ENCODE data around the gene MLST8. TPM values are rescaled to one million over a fixed set of nuclear protein-coding genes. Genes with fewer than 3 reads are reported as not detected.
A peak's percentile ranks its signal among the peaks of the same experiment; 100 is the strongest.

The MLST8 gene
- total RNA-seq, 1 donor from 2014 or later = 23.7 TPM

DNA sequence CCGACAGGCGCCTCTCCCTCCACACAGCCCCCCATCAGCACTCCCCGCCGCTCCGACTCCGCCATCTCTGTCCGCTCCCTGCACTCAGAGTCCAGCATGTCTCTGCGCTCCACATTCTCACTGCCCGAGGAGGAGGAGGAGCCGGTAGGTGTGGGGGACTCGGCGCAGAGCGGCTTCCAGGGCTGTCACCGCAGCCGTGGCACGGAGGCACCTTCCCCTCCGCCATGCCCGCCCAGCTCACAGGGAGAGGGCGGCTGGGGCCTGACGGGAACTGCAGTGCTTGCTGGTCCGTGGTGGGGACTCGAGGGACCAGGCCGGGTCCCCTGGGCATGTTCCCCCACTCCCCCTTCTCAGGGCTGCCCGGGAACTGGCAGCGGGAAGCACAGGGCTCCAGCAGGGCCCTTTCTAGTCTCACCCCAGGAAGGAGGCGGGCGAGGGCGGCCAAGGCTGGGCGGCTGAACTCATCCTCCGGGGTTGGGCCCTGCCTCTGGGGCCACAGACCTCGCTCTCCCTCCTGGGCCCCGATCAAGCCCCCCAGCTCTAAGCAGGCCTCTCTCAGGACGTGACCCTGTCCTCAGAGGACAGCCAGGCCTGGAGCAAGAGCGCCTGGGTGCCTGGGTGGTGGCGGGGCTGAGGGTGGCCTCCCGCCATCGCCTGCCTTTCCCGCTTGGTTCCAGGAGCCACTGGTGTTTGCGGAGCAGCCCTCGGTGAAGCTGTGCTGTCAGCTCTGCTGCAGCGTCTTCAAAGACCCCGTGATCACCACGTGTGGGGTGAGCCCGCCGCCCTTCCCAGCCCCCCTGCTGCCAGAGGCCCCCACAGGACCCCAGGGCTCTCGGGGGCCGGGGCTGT lies 34.4 kb upstream of the MLST8 start:
- intact Hi-C loops (cut with DNase I) = no loop called here
- Histone ChIP-seq H3K27ac (no peak overlapping the region), H3K27me3 (no peaks in the 10 kb centered on the region), H3K4me3 (peak overlapping the region in 1 of 2 donors; percentile 33), H3K36me3 (peaks cover 59 to 85% of the 10 kb centered on the region in 2 donors), H3K9me3 (no peaks in the 10 kb centered on the region), H3K4me1 (no peaks in the 10 kb centered on the region)
- no peak for DNase-seq (ENCODE audit: low spot score in 2 of 2)
- TF ChIP-seq, protein P1, sequence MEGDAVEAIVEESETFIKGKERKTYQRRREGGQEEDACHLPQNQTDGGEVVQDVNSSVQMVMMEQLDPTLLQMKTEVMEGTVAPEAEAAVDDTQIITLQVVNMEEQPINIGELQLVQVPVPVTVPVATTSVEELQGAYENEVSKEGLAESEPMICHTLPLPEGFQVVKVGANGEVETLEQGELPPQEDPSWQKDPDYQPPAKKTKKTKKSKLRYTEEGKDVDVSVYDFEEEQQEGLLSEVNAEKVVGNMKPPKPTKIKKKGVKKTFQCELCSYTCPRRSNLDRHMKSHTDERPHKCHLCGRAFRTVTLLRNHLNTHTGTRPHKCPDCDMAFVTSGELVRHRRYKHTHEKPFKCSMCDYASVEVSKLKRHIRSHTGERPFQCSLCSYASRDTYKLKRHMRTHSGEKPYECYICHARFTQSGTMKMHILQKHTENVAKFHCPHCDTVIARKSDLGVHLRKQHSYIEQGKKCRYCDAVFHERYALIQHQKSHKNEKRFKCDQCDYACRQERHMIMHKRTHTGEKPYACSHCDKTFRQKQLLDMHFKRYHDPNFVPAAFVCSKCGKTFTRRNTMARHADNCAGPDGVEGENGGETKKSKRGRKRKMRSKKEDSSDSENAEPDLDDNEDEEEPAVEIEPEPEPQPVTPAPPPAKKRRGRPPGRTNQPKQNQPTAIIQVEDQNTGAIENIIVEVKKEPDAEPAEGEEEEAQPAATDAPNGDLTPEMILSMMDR (IDR thresholded peaks at IDR 0.05) = no peak

DNA sequence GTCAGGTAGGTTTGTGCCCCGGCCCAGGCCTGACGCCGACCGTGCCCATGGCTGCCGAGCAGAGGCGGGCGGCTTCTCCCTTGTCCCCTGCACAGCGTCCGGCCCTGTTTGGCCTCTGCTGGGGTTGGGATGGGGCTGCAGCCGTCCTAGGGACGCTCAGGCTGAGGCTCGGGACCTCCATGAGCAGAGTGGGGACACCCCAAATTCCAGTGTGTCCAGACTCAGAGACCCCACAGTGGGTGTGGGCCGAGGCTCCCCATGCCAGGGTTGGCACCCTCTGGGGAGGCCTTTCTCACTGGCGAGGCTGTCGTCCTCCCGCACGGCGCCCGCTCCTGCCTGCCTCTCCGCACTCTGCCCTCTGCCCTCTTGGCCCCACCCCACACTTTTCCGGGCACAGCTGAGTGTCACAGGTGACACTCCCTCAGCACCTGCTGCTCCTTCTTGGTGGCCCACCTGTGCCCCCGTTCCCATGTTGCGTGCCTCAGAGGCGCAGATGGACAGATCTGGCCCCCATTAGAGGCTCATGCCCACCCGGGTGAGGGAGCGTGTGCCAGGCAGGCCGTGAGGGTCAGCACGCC lies 33.6 kb upstream of the MLST8 start:
- Histone ChIP-seq H3K27ac (no peak overlapping the region), H3K27me3 (no peaks in the 10 kb centered on the region), H3K36me3 (peaks cover 60 to 86% of the 10 kb centered on the region in 2 donors), H3K4me3 (no peak overlapping the region), H3K9me3 (no peaks in the 10 kb centered on the region), H3K4me1 (no peaks in the 10 kb centered on the region)
- intact Hi-C loops (cut with DNase I) = no loop called here
- TF ChIP-seq, protein P1 (IDR thresholded peaks at IDR 0.05) = no peak
- no peak for DNase-seq (ENCODE audit: low spot score in 2 of 2)

DNA sequence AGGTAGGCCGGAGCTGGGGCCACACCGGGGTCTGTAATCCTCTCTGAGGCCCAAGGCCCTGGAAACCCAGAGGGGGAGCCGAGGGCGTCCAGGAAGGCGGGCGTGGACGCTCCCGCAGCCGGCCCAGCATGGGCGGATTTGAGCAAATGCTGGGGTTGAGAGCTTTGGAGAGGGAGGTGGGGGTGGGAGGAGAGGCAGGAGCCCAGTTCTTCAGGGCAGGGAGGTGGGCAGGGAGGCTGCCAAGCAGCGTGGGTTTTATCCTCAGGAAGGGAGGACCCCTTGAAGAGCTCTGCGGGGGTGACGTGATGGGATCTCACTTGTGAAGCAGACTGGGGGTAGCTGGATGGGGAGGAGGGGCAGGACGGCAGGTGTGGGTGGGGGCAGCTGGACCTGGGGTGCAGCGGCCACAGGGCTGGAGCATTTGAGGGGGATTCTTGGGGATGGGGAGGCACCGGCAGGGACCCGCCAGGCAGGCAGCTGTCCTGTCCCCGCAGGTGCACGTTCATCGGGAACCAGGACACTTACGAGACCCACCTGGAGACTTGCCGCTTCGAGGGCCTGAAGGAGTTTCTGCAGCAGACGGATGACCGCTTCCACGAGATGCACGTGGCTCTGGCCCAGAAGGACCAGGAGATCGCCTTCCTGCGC lies 32.4 kb upstream of the MLST8 start:
- DNase-seq (ENCODE audit: low spot score in 2 of 2) = no peak
- Histone ChIP-seq H3K36me3 (peaks cover 54 to 88% of the 10 kb centered on the region in 2 donors), H3K4me3 (no peak overlapping the region), H3K9me3 (no peaks in the 10 kb centered on the region), H3K4me1 (no peaks in the 10 kb centered on the region), H3K27me3 (no peaks in the 10 kb centered on the region), H3K27ac (no peak overlapping the region)
- TF ChIP-seq, protein P1 (IDR thresholded peaks at IDR 0.05) = no peak
- intact Hi-C loops (cut with DNase I) = no loop called here

DNA sequence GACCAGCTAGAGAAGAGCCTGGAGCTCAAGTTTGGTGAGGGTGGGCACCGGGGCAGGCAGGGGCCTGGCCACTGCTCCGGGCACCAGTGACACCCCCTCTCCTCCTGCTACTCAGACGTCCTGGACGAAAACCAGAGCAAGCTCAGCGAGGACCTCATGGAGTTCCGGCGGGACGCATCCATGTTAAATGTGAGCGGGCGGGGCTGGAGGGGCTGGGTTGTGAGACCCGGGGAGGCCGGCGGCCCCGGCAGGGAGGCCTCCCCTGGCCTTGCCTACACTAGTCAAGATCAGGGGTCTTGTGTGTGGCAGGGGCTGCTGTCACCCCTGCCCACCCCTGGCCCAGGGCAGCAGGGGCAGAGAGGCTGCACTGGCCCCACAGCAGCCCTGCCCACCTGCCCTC lies 31.9 kb upstream of the MLST8 start:
- TF ChIP-seq, protein P1 (IDR thresholded peaks at IDR 0.05) = no peak
- Histone ChIP-seq H3K27ac (no peak overlapping the region), H3K27me3 (no peaks in the 10 kb centered on the region), H3K9me3 (no peaks in the 10 kb centered on the region), H3K4me1 (no peaks in the 10 kb centered on the region), H3K4me3 (no peak overlapping the region), H3K36me3 (peaks cover 49 to 86% of the 10 kb centered on the region in 2 donors)
- DNase-seq (ENCODE audit: low spot score in 2 of 2) = no peak
- intact Hi-C loops (cut with DNase I) = no loop called here

DNA sequence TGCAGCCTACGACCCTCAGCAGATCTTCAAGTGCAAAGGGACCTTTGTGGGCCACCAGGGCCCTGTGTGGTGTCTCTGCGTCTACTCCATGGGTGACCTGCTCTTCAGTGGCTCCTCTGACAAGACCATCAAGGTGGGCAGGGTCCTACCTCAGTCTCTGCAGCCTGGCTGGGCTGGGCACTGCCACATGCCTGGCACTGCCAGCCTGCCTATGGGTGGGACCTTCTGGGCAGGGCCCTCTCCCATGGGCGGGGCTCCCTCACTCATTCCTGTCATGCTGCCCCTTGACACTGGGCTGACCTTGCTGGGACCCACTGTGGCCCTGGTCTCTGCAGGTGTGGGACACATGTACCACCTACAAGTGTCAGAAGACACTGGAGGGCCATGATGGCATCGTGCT lies 31.3 kb upstream of the MLST8 start:
- TF ChIP-seq, protein P1 (IDR thresholded peaks at IDR 0.05) = no peak
- Histone ChIP-seq H3K4me1 (no peaks in the 10 kb centered on the region), H3K36me3 (peaks cover 45 to 82% of the 10 kb centered on the region in 2 donors), H3K27ac (no peak overlapping the region), H3K4me3 (no peak overlapping the region), H3K27me3 (no peaks in the 10 kb centered on the region), H3K9me3 (no peaks in the 10 kb centered on the region)
- intact Hi-C loops (cut with DNase I) = no loop called here
- DNase-seq (ENCODE audit: low spot score in 2 of 2) = no peak
